ENCODE measurements around the gene RASD2.

The RASD2 gene

DNA sequence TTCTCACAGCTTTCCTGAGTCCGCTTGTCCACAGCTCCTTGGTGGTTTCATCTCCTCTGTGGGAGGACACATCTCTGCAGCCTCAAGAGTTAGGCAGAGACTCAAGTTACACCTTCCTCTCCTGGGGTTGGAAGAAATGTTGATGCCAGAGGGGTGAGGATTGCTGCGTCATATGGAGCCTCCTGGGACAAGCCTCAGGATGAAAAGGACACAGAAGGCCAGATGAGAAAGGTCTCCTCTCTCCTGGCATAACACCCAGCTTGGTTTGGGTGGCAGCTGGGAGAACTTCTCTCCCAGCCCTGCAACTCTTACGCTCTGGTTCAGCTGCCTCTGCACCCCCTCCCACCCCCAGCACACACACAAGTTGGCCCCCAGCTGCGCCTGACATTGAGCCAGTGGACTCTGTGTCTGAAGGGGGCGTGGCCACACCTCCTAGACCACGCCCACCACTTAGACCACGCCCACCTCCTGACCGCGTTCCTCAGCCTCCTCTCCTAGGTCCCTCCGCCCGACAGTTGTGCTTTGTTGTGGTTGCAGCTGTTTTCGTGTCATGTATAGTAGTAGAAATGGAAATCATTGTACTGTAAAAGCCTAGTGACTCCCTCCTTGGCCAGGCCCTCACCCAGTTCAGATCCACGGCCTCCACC lies 11.7 kb downstream of the RASD2 start:
- Mint-ChIP-seq H3K27ac (peak overlapping the region in 1 of 2 donors; percentile 49), H3K36me3 (ENCODE audit: insufficient read depth) (peaks cover 4% of the 10 kb centered on the region), H3K4me1 (ENCODE audit: low read depth in 2 of 2) (peaks cover 12 to 14% of the 10 kb centered on the region in 2 donors), H3K9me3 (no peaks in the 10 kb centered on the region), H3K27me3 (peaks cover 8 to 58% of the 10 kb centered on the region in 2 donors), H3K4me3 (peak overlapping the region in 1 of 2 donors; percentile 19)
- DNase-seq (peak; percentile 62 to 71 (median 67)), ATAC-seq (replicated peaks) (peak; percentile 95)

DNA sequence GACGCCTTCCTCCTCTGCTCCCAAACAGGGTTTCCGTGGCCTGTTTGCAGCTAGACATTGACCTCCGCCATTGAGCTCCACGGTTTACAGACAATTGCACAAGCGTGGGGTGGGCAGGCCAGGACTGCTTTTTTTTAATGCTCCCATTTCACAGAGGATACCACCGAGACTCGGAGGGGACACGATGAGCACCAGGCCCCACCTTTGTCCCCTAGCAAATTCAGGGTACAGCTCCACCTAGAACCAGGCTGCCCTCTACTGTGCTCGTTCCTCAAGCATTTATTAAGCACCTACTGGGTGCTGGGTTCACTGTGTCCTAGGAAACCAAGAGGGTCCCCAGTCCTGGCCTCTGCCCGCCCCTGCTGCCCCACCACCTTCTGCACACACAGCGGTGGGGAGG lies 12.2 kb downstream of the RASD2 start:
- Mint-ChIP-seq H3K4me3 (peak overlapping the region in 1 of 2 donors; percentile 19), H3K9me3 (no peaks in the 10 kb centered on the region), H3K27me3 (peaks cover 9 to 62% of the 10 kb centered on the region in 2 donors), H3K27ac (peak overlapping the region in 1 of 2 donors; percentile 49), H3K4me1 (ENCODE audit: low read depth in 2 of 2) (peaks cover 12 to 15% of the 10 kb centered on the region in 2 donors), H3K36me3 (ENCODE audit: insufficient read depth) (peaks cover 4% of the 10 kb centered on the region)
- ATAC-seq (replicated peaks) (no peak), DNase-seq (no peak)

DNA sequence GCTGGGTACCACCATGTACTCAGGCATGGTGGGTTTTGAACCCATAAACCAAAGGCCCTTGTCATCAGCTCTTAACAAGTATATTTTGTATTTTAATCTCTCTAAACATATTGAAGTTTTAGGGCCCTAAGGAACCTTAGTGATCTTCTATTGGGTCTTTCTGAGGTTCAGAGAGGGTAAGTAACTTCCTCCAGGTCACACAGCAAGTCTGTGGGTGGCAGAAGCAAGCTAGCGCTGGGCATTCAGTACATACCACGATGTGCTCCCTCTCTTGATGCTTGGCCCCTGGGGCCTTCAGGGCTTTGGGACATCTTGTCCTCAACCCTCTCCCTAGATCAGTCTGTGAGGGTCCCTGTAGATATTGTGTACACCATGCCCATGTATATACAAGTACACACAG lies 12.7 kb downstream of the RASD2 start:
- peaks cover 4% of the 10 kb centered on the region for H3K36me3 Mint-ChIP-seq (ENCODE audit: insufficient read depth)
- H3K9me3 Mint-ChIP-seq: no peaks in the 10 kb centered on the region
- peak overlapping the region in 1 of 2 donors; percentile 19 for H3K4me3 Mint-ChIP-seq
- DNase-seq: no peak
- no peak for ATAC-seq (replicated peaks)
- H3K27ac Mint-ChIP-seq: no peak overlapping the region
- peaks cover 12 to 19% of the 10 kb centered on the region in 2 donors for H3K4me1 Mint-ChIP-seq (ENCODE audit: low read depth in 2 of 2)
- H3K27me3 Mint-ChIP-seq: peaks cover 13 to 62% of the 10 kb centered on the region in 2 donors

- Mint-ChIP-seq H3K36me3 (ENCODE audit: insufficient read depth) (peaks cover 4% of the 10 kb centered on the region), H3K27me3 (peaks cover 13 to 54% of the 10 kb centered on the region in 2 donors), H3K4me3 (no peak overlapping the region), H3K27ac (no peak overlapping the region), H3K9me3 (no peaks in the 10 kb centered on the region), H3K4me1 (ENCODE audit: low read depth in 2 of 2) (peaks cover 12 to 19% of the 10 kb centered on the region in 2 donors)
- DNase-seq (no peak), ATAC-seq (replicated peaks) (no peak)
Measured at GRCh38 chr22:35554297-35554845, 13.7 kb downstream of the RASD2 start.

- no peaks in the 10 kb centered on the region for H3K9me3 Mint-ChIP-seq
- ATAC-seq (replicated peaks): no peak
- peaks cover 4% of the 10 kb centered on the region for H3K36me3 Mint-ChIP-seq (ENCODE audit: insufficient read depth)
- H3K4me3 Mint-ChIP-seq: no peak overlapping the region
- no peak for DNase-seq
- peaks cover 12 to 19% of the 10 kb centered on the region in 2 donors for H3K4me1 Mint-ChIP-seq (ENCODE audit: low read depth in 2 of 2)
- no peak overlapping the region for H3K27ac Mint-ChIP-seq
- peaks cover 22 to 62% of the 10 kb centered on the region in 2 donors for H3K27me3 Mint-ChIP-seq
Measured at GRCh38 chr22:35555483-35555890, 14.9 kb downstream of the RASD2 start.

DNA sequence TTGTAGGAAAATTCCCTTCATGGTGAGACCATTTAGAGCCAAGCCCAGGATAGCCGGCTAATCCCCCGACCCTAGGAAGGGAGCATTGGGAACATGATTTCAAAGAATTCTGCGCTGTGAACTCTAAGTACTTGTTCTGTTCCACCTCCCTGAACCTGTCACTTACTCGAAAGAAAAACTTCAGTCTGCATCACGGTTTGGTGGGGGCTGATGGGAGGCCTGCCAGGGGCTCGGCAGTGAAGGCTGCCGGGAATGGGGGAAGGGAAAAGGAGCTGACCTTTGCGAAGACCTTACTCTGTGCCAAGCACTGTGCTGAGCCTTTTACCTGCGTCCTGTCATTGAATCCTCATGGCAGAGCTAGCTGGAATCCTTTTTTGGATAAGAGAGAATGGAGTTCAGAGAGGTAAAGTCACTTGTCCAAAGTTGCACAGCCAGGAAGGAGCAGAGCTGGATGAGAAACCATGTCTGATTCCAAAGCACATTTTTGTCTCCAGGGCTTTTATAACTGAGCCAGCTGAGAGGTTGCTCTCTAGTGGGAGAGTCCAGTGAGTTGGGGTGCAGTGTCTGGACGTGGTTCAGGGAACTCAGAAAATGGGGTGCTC lies 15.4 kb downstream of the RASD2 start:
- H3K27me3 Mint-ChIP-seq: peaks cover 27 to 67% of the 10 kb centered on the region in 2 donors
- peaks cover 12 to 19% of the 10 kb centered on the region in 2 donors for H3K4me1 Mint-ChIP-seq (ENCODE audit: low read depth in 2 of 2)
- no peak overlapping the region for H3K27ac Mint-ChIP-seq
- no peak overlapping the region for H3K4me3 Mint-ChIP-seq
- ATAC-seq (replicated peaks) (no peak), DNase-seq (no peak)
- H3K9me3 Mint-ChIP-seq: no peaks in the 10 kb centered on the region
- H3K36me3 Mint-ChIP-seq (ENCODE audit: insufficient read depth): peaks cover 4% of the 10 kb centered on the region

DNA sequence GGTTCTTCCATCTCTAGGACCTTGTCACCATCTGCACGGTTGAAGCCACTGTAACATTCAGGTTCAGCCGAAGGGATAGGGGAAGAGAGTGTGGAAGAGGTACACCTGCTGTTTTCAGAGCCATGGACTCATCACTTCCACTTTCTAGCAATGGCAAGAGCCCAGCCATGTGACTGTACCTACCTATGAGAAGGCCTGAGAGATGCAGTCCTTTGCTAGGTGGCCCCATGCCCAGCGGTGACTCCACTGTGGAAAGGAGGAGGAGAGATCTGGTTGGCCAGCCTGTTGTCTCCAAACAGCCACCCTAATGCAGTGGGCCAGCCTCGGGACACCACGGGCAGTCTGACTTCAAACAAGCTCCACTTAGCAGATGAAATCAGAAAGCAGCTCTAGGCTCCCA lies 16.0 kb downstream of the RASD2 start:
- Mint-ChIP-seq H3K4me3 (no peak overlapping the region), H3K36me3 (ENCODE audit: insufficient read depth) (peaks cover 4% of the 10 kb centered on the region), H3K4me1 (ENCODE audit: low read depth in 2 of 2) (peaks cover 12 to 19% of the 10 kb centered on the region in 2 donors), H3K9me3 (no peaks in the 10 kb centered on the region), H3K27ac (no peak overlapping the region), H3K27me3 (peaks cover 33 to 73% of the 10 kb centered on the region in 2 donors)
- DNase-seq (no peak), ATAC-seq (replicated peaks) (no peak)

- peaks cover 44 to 87% of the 10 kb centered on the region in 2 donors for H3K27me3 Mint-ChIP-seq
- peaks cover 4 to 11% of the 10 kb centered on the region in 2 donors for H3K4me1 Mint-ChIP-seq (ENCODE audit: low read depth in 2 of 2)
Measured at GRCh38 chr22:35558031-35558430, 17.4 kb downstream of the RASD2 start.

DNA sequence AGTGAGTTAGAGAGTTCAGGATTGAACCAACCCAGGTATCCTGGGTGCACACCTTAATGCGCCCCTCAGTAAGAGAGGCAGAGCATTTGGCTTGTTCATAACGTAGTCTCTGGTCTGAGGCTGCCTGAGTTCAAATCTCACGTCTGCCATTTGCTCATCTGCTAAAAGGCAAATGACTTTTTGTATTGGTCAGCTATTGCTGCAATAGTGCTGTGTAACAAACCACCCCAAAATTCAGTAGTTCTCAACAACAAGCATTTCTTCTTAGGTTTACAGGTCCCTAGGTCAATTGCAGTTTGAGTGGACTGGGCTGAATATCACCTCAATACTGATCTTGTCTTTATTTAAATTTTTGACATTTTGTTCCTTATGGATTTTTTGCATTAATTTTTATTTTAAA lies 18.1 kb downstream of the RASD2 start:
- no peak for ATAC-seq (replicated peaks)
- H3K36me3 Mint-ChIP-seq (ENCODE audit: insufficient read depth): peaks cover 3% of the 10 kb centered on the region
- H3K4me3 Mint-ChIP-seq: no peak overlapping the region
- no peaks in the 10 kb centered on the region for H3K9me3 Mint-ChIP-seq
- H3K27me3 Mint-ChIP-seq: peaks cover 51 to 92% of the 10 kb centered on the region in 2 donors
- H3K4me1 Mint-ChIP-seq (ENCODE audit: low read depth in 2 of 2): peaks cover 0 to 7% of the 10 kb centered on the region in 2 donors
- DNase-seq: no peak
- no peak overlapping the region for H3K27ac Mint-ChIP-seq

More at GRCh38 chr22:35558031-35558430, 17.4 kb downstream of the RASD2 start:
- no peak for DNase-seq
- Mint-ChIP-seq H3K36me3 (ENCODE audit: insufficient read depth) (peaks cover 3% of the 10 kb centered on the region), H3K9me3 (no peaks in the 10 kb centered on the region), H3K27ac (no peak overlapping the region), H3K4me3 (no peak overlapping the region)
- ATAC-seq (replicated peaks): no peak

GRCh38 chr22:35559354-35560005 lies 18.8 kb downstream of the RASD2 start:
- Mint-ChIP-seq H3K9me3 (no peaks in the 10 kb centered on the region), H3K36me3 (ENCODE audit: insufficient read depth) (peaks cover 3% of the 10 kb centered on the region), H3K4me1 (ENCODE audit: low read depth in 2 of 2) (peaks cover 0 to 5% of the 10 kb centered on the region in 2 donors), H3K27me3 (peaks cover 55 to 88% of the 10 kb centered on the region in 2 donors), H3K4me3 (no peak overlapping the region), H3K27ac (no peak overlapping the region)
- DNase-seq (no peak), ATAC-seq (replicated peaks) (no peak)

DNA sequence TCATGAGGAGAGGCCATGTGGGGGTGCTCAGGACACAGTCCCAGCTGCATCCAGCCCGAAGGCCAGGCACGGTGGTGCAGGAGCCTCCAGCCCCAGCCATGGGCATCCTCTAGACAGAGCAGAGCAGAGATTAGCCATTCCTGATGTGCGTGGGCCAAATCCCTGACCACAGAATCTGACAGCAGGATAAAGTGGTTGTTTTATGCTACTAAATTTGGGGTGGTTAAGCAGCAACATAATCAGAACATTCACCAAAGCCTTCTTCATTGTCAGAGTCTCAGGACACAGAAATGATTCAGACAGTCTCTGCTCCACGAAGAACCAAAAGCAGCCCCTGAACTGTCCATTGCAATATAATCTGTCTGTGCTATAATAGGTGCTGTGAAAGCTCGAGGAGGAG lies 19.7 kb downstream of the RASD2 start:
- H3K4me3 Mint-ChIP-seq: no peak overlapping the region
- ATAC-seq (replicated peaks): no peak
- peaks cover 0 to 5% of the 10 kb centered on the region in 2 donors for H3K4me1 Mint-ChIP-seq (ENCODE audit: low read depth in 2 of 2)
- no peak overlapping the region for H3K27ac Mint-ChIP-seq
- no peak for DNase-seq
- peaks cover 3% of the 10 kb centered on the region for H3K36me3 Mint-ChIP-seq (ENCODE audit: insufficient read depth)
- H3K27me3 Mint-ChIP-seq: peaks cover 62 to 88% of the 10 kb centered on the region in 2 donors
- no peaks in the 10 kb centered on the region for H3K9me3 Mint-ChIP-seq

- Mint-ChIP-seq H3K9me3 (no peaks in the 10 kb centered on the region), H3K4me3 (no peak overlapping the region), H3K4me1 (ENCODE audit: low read depth in 2 of 2) (peaks cover 0 to 5% of the 10 kb centered on the region in 2 donors), H3K27me3 (peaks cover 62 to 88% of the 10 kb centered on the region in 2 donors), H3K27ac (peak overlapping the region in 1 of 2 donors; percentile 21), H3K36me3 (ENCODE audit: insufficient read depth) (peaks cover 3% of the 10 kb centered on the region)
- ATAC-seq (replicated peaks) (no peak), DNase-seq (no peak)
Measured at GRCh38 chr22:35560824-35561223, 20.2 kb downstream of the RASD2 start.

GRCh38 chr22:35561796-35562526 lies 21.3 kb downstream of the RASD2 start:
- Mint-ChIP-seq H3K9me3 (no peaks in the 10 kb centered on the region), H3K36me3 (ENCODE audit: insufficient read depth) (peaks cover 7% of the 10 kb centered on the region), H3K27ac (no peak overlapping the region), H3K4me3 (no peak overlapping the region), H3K27me3 (peaks cover 62 to 83% of the 10 kb centered on the region in 2 donors), H3K4me1 (ENCODE audit: low read depth in 2 of 2) (peaks cover 0 to 5% of the 10 kb centered on the region in 2 donors)
- DNase-seq (no peak), ATAC-seq (replicated peaks) (no peak)
